ENCODE measurements around the gene KLHL1. TPM values are rescaled to one million over a fixed set of nuclear protein-coding genes. Genes with fewer than 3 reads are reported as not detected.

Gene KLHL1
- total RNA-seq, 2 donors from 2014 or later: not detected

GRCh38 chr13:69956839-69957238 is 151.4 kb downstream of the KLHL1 start:
- no peaks in the 10 kb centered on the region for H3K4me1 ChIP-seq
- H3K27ac ChIP-seq: no peak overlapping the region
- no peak for TF ChIP-seq CTCF (IDR thresholded peaks at IDR 0.05)
- no peaks in the 10 kb centered on the region for H3K9me3 ChIP-seq
- H3K36me3 ChIP-seq: no peaks in the 10 kb centered on the region
- no peak for DNase-seq (ENCODE audit: low spot score)
- H3K4me3 ChIP-seq: no peak overlapping the region
- H3K27me3 ChIP-seq: no peaks in the 10 kb centered on the region

DNA sequence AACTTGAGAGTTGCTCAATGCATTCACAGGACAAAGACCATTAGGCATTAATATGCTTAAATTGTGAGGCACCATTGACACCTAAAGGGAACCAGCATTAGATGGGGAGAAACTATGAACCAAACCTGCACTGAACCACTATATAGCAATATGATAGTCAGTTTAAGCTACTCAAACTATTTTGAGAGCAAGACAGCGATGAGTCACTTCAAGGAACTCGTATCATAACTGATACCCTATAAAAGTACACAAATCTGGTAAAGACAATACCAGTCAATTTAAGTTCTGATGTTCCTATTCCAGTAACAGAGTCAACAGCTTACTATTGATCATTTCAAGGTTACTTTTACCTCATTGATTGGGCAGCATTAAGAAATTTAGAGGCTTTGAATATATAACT is 151.9 kb downstream of the KLHL1 start:
- Histone ChIP-seq H3K27ac (no peak overlapping the region), H3K4me1 (no peaks in the 10 kb centered on the region), H3K4me3 (no peak overlapping the region), H3K36me3 (no peaks in the 10 kb centered on the region), H3K27me3 (no peaks in the 10 kb centered on the region), H3K9me3 (no peaks in the 10 kb centered on the region)
- TF ChIP-seq CTCF (IDR thresholded peaks at IDR 0.05): no peak
- DNase-seq (ENCODE audit: low spot score): no peak

GRCh38 chr13:69955271-69955670 is 153.0 kb downstream of the KLHL1 start:
- no peak for TF ChIP-seq CTCF (IDR thresholded peaks at IDR 0.05)
- H3K4me3 ChIP-seq: no peak overlapping the region

GRCh38 chr13:69951412-69951811 is 156.8 kb downstream of the KLHL1 start:
- Histone ChIP-seq H3K9me3 (no peaks in the 10 kb centered on the region), H3K4me1 (no peaks in the 10 kb centered on the region), H3K27ac (no peak overlapping the region), H3K27me3 (no peaks in the 10 kb centered on the region), H3K36me3 (no peaks in the 10 kb centered on the region), H3K4me3 (no peak overlapping the region)
- TF ChIP-seq CTCF (IDR thresholded peaks at IDR 0.05): no peak
- DNase-seq (ENCODE audit: low spot score): no peak

More at GRCh38 chr13:69955271-69955670, 153.0 kb downstream of the KLHL1 start:
- Histone ChIP-seq H3K27me3 (no peaks in the 10 kb centered on the region), H3K27ac (no peak overlapping the region), H3K36me3 (no peaks in the 10 kb centered on the region), H3K4me1 (no peaks in the 10 kb centered on the region), H3K9me3 (no peaks in the 10 kb centered on the region)
- DNase-seq (ENCODE audit: low spot score): no peak

- no peaks in the 10 kb centered on the region for H3K9me3 ChIP-seq
- DNase-seq (ENCODE audit: low spot score): no peak
- H3K36me3 ChIP-seq: no peaks in the 10 kb centered on the region
- H3K27me3 ChIP-seq: no peaks in the 10 kb centered on the region
- H3K4me3 ChIP-seq: no peak overlapping the region
- no peak for TF ChIP-seq CTCF (IDR thresholded peaks at IDR 0.05)
- H3K27ac ChIP-seq: no peak overlapping the region
- H3K4me1 ChIP-seq: no peaks in the 10 kb centered on the region
Measured at GRCh38 chr13:69950160-69950559, 158.1 kb downstream of the KLHL1 start.

DNA sequence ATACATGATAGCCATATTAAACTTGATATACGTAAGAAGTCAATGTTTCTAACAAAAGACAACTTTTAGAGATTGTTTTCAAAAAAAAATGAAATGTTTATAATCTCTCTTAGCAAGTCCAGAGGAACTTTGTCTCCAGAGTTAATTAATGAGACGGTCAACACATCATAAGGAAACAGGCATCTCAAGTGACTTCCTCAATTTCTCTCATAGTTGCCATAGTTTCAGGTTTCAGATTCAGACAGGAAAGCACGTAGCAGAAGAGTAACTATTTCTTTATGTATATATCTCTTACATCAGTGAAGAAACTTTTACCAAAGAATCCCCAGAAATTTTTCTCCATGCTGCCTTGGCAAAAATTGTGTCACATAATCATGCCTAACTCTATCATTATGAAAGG is 160.2 kb downstream of the KLHL1 start:
- Histone ChIP-seq H3K4me3 (no peak overlapping the region), H3K27me3 (no peaks in the 10 kb centered on the region), H3K36me3 (no peaks in the 10 kb centered on the region), H3K9me3 (no peaks in the 10 kb centered on the region), H3K27ac (no peak overlapping the region), H3K4me1 (no peaks in the 10 kb centered on the region)
- TF ChIP-seq CTCF (IDR thresholded peaks at IDR 0.05): no peak
- no peak for DNase-seq (ENCODE audit: low spot score)
